Hepatocyte (in vitro differentiated cells): ENCODE measurements around the gene UGT1A1.
"Not testable (repeated sequence)": the region's sequence is repeated elsewhere in the genome, so short reads cannot be mapped to it uniquely, and the experiment has no call there.

ENCODE experiments used
- EZH2 ChIP-seq: fragments of 200-600 bp; sonication (generic); IDR thresholded peaks from 2 replicates; pipeline ENCODE4 v1.6.1; 2016; ENCODE audit warnings: antibody characterized with exemption, mild to moderate bottlenecking, borderline replicate concordance
- TF ChIP-seq, protein P1 (sequence below): fragments of 200-600 bp; sonication (generic); IDR thresholded peaks from 2 replicates; pipeline ENCODE4 v1.5.1; 2016; ENCODE audit warnings: antibody characterized with exemption, mild to moderate bottlenecking; ENCODE audit not compliant: poor library complexity

- TF ChIP-seq, protein P1, sequence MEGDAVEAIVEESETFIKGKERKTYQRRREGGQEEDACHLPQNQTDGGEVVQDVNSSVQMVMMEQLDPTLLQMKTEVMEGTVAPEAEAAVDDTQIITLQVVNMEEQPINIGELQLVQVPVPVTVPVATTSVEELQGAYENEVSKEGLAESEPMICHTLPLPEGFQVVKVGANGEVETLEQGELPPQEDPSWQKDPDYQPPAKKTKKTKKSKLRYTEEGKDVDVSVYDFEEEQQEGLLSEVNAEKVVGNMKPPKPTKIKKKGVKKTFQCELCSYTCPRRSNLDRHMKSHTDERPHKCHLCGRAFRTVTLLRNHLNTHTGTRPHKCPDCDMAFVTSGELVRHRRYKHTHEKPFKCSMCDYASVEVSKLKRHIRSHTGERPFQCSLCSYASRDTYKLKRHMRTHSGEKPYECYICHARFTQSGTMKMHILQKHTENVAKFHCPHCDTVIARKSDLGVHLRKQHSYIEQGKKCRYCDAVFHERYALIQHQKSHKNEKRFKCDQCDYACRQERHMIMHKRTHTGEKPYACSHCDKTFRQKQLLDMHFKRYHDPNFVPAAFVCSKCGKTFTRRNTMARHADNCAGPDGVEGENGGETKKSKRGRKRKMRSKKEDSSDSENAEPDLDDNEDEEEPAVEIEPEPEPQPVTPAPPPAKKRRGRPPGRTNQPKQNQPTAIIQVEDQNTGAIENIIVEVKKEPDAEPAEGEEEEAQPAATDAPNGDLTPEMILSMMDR: not testable (repeated sequence)
- not testable (repeated sequence) for TF ChIP-seq EZH2
Measured at GRCh38 chr2:233751212-233752009, 8.7 kb upstream of the UGT1A1 start.
